Spleen (tissue), 7 donors: Measurements from ENCODE around the gene KMT5C.

Source experiments
- CTCF ChIP-seq, 11 experiments: fragments of 200-600 bp in 7 of 11; fragments of 450-650 bp in 4 of 11; sonication (generic) in 4 of 11; IDR thresholded peaks in 8 of 11; conservative IDR thresholded peaks in 3 of 11; 1 replicate in 7 of 11; 2 replicates in 4 of 11; pipeline versions ENCODE4 v1.4.0 to v1.8.0; 2016 to 2021; ENCODE audit warnings: antibody characterized with exemption in 11 of 11, inconsistent platforms in 4 of 11, mild to moderate bottlenecking in 1 of 11
- POLR2A ChIP-seq, 3 donors: fragments of 450-650 bp; IDR thresholded peaks; one replicate each; pipeline ENCODE4 v1.5.1; 2017; ENCODE audit warnings: antibody characterized with exemption in 3 of 3, mild to moderate bottlenecking in 1 of 3
- POLR2AphosphoS5 ChIP-seq, 3 donors: sonication (generic); formaldehyde crosslinking; IDR thresholded peaks; one replicate each; pipeline ENCODE4 v1.5.1; 2017; ENCODE audit warnings: antibody characterized with exemption in 3 of 3
- donor health status: DM: no; HTN: no; CAD: no; lungs with moderate emphysema.
- donor health status: DM: no; HTN: no; CAD: no.
- donor health status: DM: no; HTN: no; CAD: no.

- TF ChIP-seq CTCF (IDR thresholded peaks at IDR 0.05 in 8 of 11, conservative IDR thresholded peaks at IDR 0.05 in 3 of 11) = no peak
- no peak for TF ChIP-seq POLR2A (IDR thresholded peaks at IDR 0.05)
- no peak for TF ChIP-seq POLR2AphosphoS5 (IDR thresholded peaks at IDR 0.05)
Measured at GRCh38 chr19:55372316-55373081, 32.8 kb downstream of the KMT5C start.
